ENCODE measurements around the gene SALL1.

DNA sequence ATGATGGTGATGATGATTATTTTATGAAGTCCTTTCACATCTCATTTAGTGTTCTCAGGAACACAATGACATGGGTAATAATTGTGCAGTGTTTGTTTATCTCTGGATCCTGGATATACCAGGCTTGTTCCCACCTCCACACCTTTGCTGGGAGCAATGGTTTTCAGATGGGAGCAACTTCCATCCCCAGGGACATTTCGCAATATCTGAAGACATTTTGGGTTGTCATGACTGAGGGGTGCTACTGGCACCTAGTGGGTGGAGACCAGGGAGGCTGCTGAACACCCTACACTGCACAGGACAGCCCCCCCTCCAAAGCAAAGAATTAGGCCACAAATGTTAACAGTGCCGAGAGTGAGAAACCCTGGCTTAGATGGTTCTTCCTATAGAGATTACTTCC lies 13.5 kb upstream of the SALL1 start:
- TF ChIP-seq, protein P1, sequence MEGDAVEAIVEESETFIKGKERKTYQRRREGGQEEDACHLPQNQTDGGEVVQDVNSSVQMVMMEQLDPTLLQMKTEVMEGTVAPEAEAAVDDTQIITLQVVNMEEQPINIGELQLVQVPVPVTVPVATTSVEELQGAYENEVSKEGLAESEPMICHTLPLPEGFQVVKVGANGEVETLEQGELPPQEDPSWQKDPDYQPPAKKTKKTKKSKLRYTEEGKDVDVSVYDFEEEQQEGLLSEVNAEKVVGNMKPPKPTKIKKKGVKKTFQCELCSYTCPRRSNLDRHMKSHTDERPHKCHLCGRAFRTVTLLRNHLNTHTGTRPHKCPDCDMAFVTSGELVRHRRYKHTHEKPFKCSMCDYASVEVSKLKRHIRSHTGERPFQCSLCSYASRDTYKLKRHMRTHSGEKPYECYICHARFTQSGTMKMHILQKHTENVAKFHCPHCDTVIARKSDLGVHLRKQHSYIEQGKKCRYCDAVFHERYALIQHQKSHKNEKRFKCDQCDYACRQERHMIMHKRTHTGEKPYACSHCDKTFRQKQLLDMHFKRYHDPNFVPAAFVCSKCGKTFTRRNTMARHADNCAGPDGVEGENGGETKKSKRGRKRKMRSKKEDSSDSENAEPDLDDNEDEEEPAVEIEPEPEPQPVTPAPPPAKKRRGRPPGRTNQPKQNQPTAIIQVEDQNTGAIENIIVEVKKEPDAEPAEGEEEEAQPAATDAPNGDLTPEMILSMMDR (IDR thresholded peaks at IDR 0.05): no peak
- TF ChIP-seq POLR2A (IDR thresholded peaks at IDR 0.05): no peak

Measured in adrenal gland (tissue), 5 donors.